HCT116 (cell line): ENCODE measurements around the gene TMEM52. TPM values are rescaled to one million over a fixed set of nuclear protein-coding genes. Genes with fewer than 3 reads are reported as not detected.

Experiments
- ATAC-seq: fragments of 200-7000 bp; cut with Tn5 transposase; 2 replicates; pipeline ENCODE4 v1.9.1; 2020; ENCODE audit warnings: mild to moderate bottlenecking, moderate library complexity
- BruUV-seq: library from RNA; stranded (reverse); fragments of 400-500 nt; replicated peaks from 2 replicates; lab custom pipeline; 2021; lab: Mats Ljungman, UMichigan
- CTCF ChIA-PET: fragments of 300-600 bp; sonication (Branson Sonifier 250); formaldehyde crosslinking; loops from one replicate; lab custom pipeline; 2021; ENCODE audit warnings: antibody characterized with exemption; lab: Charles Lee
- POLR2A ChIA-PET: fragments of 300-600, 350-600 bp; sonication (Branson Sonifier 250); formaldehyde crosslinking; loops from one replicate; lab custom pipeline; 2021; ENCODE audit warnings: antibody characterized with exemption; lab: Charles Lee
- RAD21 ChIA-PET, 2 experiments: fragments of 300-600 bp; sonication (Branson Sonifier 250); formaldehyde crosslinking; loops; one replicate each; lab custom pipeline; 2023; ENCODE audit warnings: low total read pairs in 2 of 2; ENCODE audit not compliant: uncharacterized antibody in 2 of 2, unreplicated experiment in 2 of 2, low non-redundant PET in 1 of 2; lab: Charles Lee
- DNase-seq: peaks from one replicate; pipeline ENCODE4 v3.0.0-alpha.2; 2010; ENCODE audit warnings: low read depth, low spot score
- H2AFZ ChIP-seq: fragments of 200-600 bp; shearing (Covaris generic), sonication (generic); 2 replicates; pipeline ENCODE4 v1.6.1; 2017; ENCODE audit warnings: low read depth, mixed run types, mixed read lengths, antibody characterized with exemption, low read length; ENCODE audit not compliant: poor library complexity, severe bottlenecking
- H3K27ac ChIP-seq: 2 replicates; pipeline ENCODE4 v1.5.1; 2012; ENCODE audit warnings: low read depth, low read length
- H3K27me3 ChIP-seq: fragments of 200-600 bp; sonication (generic); 2 replicates; pipeline ENCODE4 v1.6.1; 2016; ENCODE audit warnings: mixed run types, low read length, mixed read lengths; ENCODE audit not compliant: insufficient read depth
- H3K36me3 ChIP-seq, 2 experiments: fragments of 200-500 bp in 1 of 2; fragments of 200-600 bp in 1 of 2; sonication (Bioruptor generic) in 1 of 2; sonication (generic) in 1 of 2; 2 replicates each; pipeline versions ENCODE4 v1.5.1 to v1.6.1; 2014 to 2016; ENCODE audit warnings: low read length in 2 of 2, inconsistent platforms in 1 of 2, mixed read lengths in 1 of 2, mixed run types in 1 of 2; ENCODE audit not compliant: insufficient read depth in 2 of 2, control insufficient read depth in 1 of 2
- H3K4me1 ChIP-seq, 2 experiments: fragments of 200-600 bp in 1 of 2; sonication (generic) in 1 of 2; 2 replicates each; pipeline versions ENCODE4 v1.5.1 to v1.6.1; 2012 to 2017; ENCODE audit warnings: low read length in 2 of 2, inconsistent platforms in 1 of 2, mild to moderate bottlenecking in 1 of 2, mixed read lengths in 1 of 2, mixed run types in 1 of 2, moderate library complexity in 1 of 2; ENCODE audit not compliant: insufficient read depth in 2 of 2, control insufficient read depth in 1 of 2
- H3K4me2 ChIP-seq: fragments of 200-600 bp; sonication (generic); 2 replicates; pipeline ENCODE4 v1.6.1; 2017; ENCODE audit warnings: mixed run types, low read length, mixed read lengths
- H3K4me3 ChIP-seq, 2 experiments: fragments of 200-600 bp in 1 of 2; sonication (generic) in 1 of 2; replicated peaks in 1 of 2; 2 replicates each; pipeline ENCODE4 v1.5.1; 2011 to 2016; ENCODE audit warnings: low read length in 2 of 2, control low read depth in 1 of 2, low read depth in 1 of 2, mild to moderate bottlenecking in 1 of 2, mixed read lengths in 1 of 2, mixed run types in 1 of 2
- H3K79me2 ChIP-seq: fragments of 200-600 bp; sonication (generic); 2 replicates; pipeline ENCODE4 v1.6.1; 2017; ENCODE audit warnings: mild to moderate bottlenecking, mixed run types, low read length, moderate library complexity, mixed read lengths; ENCODE audit not compliant: insufficient read depth
- H3K9ac ChIP-seq: fragments of 200-600 bp; sonication (generic); 2 replicates; pipeline ENCODE4 v1.6.1; 2016; ENCODE audit warnings: low read length, mixed read lengths
- H3K9me2 ChIP-seq: fragments of 200-600 bp; sonication (generic), shearing (Covaris generic); 2 replicates; pipeline ENCODE4 v1.6.1; 2017; ENCODE audit warnings: mixed run types, mild to moderate bottlenecking, moderate library complexity; ENCODE audit not compliant: insufficient read depth
- H3K9me3 ChIP-seq, 2 experiments: fragments of 200-500 bp in 1 of 2; fragments of 200-600 bp in 1 of 2; sonication (Bioruptor generic) in 1 of 2; sonication (generic) in 1 of 2; 2 replicates each; pipeline ENCODE4 v1.6.1; 2014 to 2017; ENCODE audit warnings: low read length in 2 of 2, mixed read lengths in 2 of 2, inconsistent platforms in 1 of 2, low read depth in 1 of 2, mild to moderate bottlenecking in 1 of 2, mixed run types in 1 of 2, moderate library complexity in 1 of 2; ENCODE audit not compliant: control insufficient read depth in 1 of 2, insufficient read depth in 1 of 2
- H4K20me1 ChIP-seq: fragments of 200-600 bp; sonication (generic), shearing (Covaris generic); 2 replicates; pipeline ENCODE4 v1.6.1; 2017; ENCODE audit warnings: mixed run types, mild to moderate bottlenecking, moderate library complexity; ENCODE audit not compliant: insufficient read depth
- ATF3 ChIP-seq: IDR thresholded peaks from 2 replicates; pipeline ENCODE4 v1.6.1; 2012
- CEBPB ChIP-seq: IDR thresholded peaks from 2 replicates; pipeline ENCODE4 v1.6.1; 2012; ENCODE audit warnings: low read depth
- CTCF ChIP-seq, 3 experiments: fragments of 200-600 bp in 1 of 3; sonication (generic) in 1 of 3; IDR thresholded peaks in 2 of 3; conservative IDR thresholded peaks in 1 of 3; 2 replicates each; pipeline ENCODE4 v1.5.1; 2012 to 2017; ENCODE audit warnings: low read depth in 2 of 3, low read length in 2 of 3, antibody characterized with exemption in 1 of 3, borderline replicate concordance in 1 of 3, control low read depth in 1 of 3, mild to moderate bottlenecking in 1 of 3, mixed read lengths in 1 of 3, mixed run types in 1 of 3, moderate library complexity in 1 of 3; ENCODE audit not compliant: insufficient read depth in 1 of 3
- JUND ChIP-seq: IDR thresholded peaks from 2 replicates; pipeline ENCODE4 v1.6.1; 2012
- RAD21 ChIP-seq: IDR thresholded peaks from 2 replicates; pipeline ENCODE4 v1.6.1; 2012; ENCODE audit warnings: low read depth, mild to moderate bottlenecking
- SIN3A ChIP-seq: IDR thresholded peaks from 2 replicates; pipeline ENCODE4 v1.6.1; 2012; ENCODE audit warnings: low read depth
- TCF7L2 ChIP-seq: IDR thresholded peaks from 2 replicates; pipeline ENCODE4 v1.7.0; 2011; ENCODE audit warnings: borderline replicate concordance, inconsistent platforms; ENCODE audit not compliant: insufficient read depth, insufficient read length; ENCODE audit errors: extremely low read depth
- ZFX ChIP-seq: fragments of 450-650 bp; IDR thresholded peaks from 2 replicates; pipeline ENCODE4 v1.6.1; 2017
- ZNF274 ChIP-seq: fragments of 200-500 bp; sonication (Bioruptor generic); IDR thresholded peaks from 2 replicates; pipeline ENCODE4 v1.6.1; 2014; ENCODE audit warnings: mild to moderate bottlenecking, low read depth, low read length, inconsistent platforms
- intact Hi-C: fragments of 100-400 bp; cut with micrococcal nuclease; formaldehyde crosslinking; loops from 2 replicates; pipeline ENCODE4 v1.10.0; 2022
- total RNA-seq: library from RNA; stranded (reverse); gene quantifications from one replicate; pipeline ENCODE4 v1.2.1, GENCODE V29; 2021; ENCODE audit not compliant: unreplicated experiment

Gene TMEM52
- total RNA-seq, 1 experiment from 2014 or later: 27.5 TPM

- H2AFZ ChIP-seq: no peak overlapping the region
- no peak overlapping the region for H3K4me2 ChIP-seq
- H3K4me3 ChIP-seq: no peak overlapping the region
- peaks cover 0 to 3% of the 10 kb centered on the region in 2 experiments; a peak in 1 of 4 replicates for H3K4me1 ChIP-seq
- intact Hi-C loops: no loop called here
- BruUV-seq: no TSS peak
- RAD21 ChIA-PET: no interaction called here
- no peak for DNase-seq
- POLR2A ChIA-PET: no interaction called here
- H3K36me3 ChIP-seq: no peaks in the 10 kb centered on the region
- no peaks in the 10 kb centered on the region for H3K79me2 ChIP-seq
- CTCF ChIA-PET: no interaction called here
- peaks cover 0 to 9% of the 10 kb centered on the region in 2 experiments; a peak in 1 of 4 replicates for H3K9me3 ChIP-seq
- H3K27me3 ChIP-seq: no peaks in the 10 kb centered on the region
- H4K20me1 ChIP-seq: no peaks in the 10 kb centered on the region
- TF ChIP-seq SIN3A (no peak), JUND (no peak), CTCF (IDR thresholded peaks at IDR 0.05 in 2 of 3, conservative IDR thresholded peaks at IDR 0.05 in 1 of 3; ENCODE audit: borderline replicate concordance in 1 of 3, insufficient read depth in 1 of 3, low read depth in 2 of 3, low read length in 2 of 3) (no peak), ZFX (no peak), CEBPB (no peak), ZNF274 (no peak), ATF3 (no peak)
- ATAC-seq: no peak
- H3K9me2 ChIP-seq: no peaks in the 10 kb centered on the region
- no peak overlapping the region for H3K27ac ChIP-seq
- no peak overlapping the region for H3K9ac ChIP-seq
These were observed 19.7 kb upstream of the TMEM52 start for GRCh38 chr1:1938613-1939295.

- no peaks in the 10 kb centered on the region for H3K27me3 ChIP-seq
- intact Hi-C loops: no loop called here
- no peak for ATAC-seq
- H3K9ac ChIP-seq: no peak overlapping the region
- no peaks in the 10 kb centered on the region for H3K9me2 ChIP-seq
- H2AFZ ChIP-seq: no peak overlapping the region
- H3K4me2 ChIP-seq: no peak overlapping the region
- H3K4me3 ChIP-seq: no peak overlapping the region
- ChIA-PET POLR2A (no interaction called here), RAD21 (no interaction called here), CTCF (no interaction called here)
- H3K27ac ChIP-seq: no peak overlapping the region
- no peaks in the 10 kb centered on the region for H3K4me1 ChIP-seq
- no peak for DNase-seq
- no peaks in the 10 kb centered on the region for H3K79me2 ChIP-seq
- no peaks in the 10 kb centered on the region for H3K36me3 ChIP-seq
- TF ChIP-seq TCF7L2 (no peak), ATF3 (no peak), RAD21 (no peak)
- TF ChIP-seq, all 23 proteins: peak for 0
- peaks cover 0 to 9% of the 10 kb centered on the region in 2 experiments; a peak in 1 of 4 replicates for H3K9me3 ChIP-seq
- H4K20me1 ChIP-seq: no peaks in the 10 kb centered on the region
- BruUV-seq: no TSS peak
These were observed 19.1 kb upstream of the TMEM52 start for GRCh38 chr1:1938276-1938573.
